DOHH2 (cell line): ENCODE measurements around the gene GSG1L.

Experiments used
- EZH2phosphoT487 ChIP-seq: fragments of 200-600 bp; sonication (generic); IDR thresholded peaks from 2 replicates; pipeline ENCODE4 v1.6.1; 2017; ENCODE audit warnings: borderline replicate concordance, mild to moderate bottlenecking, antibody characterized with exemption, low read length, moderate library complexity, mixed read lengths
- TF ChIP-seq, protein P1 (sequence below): fragments of 200-600 bp; sonication (generic); IDR thresholded peaks from one replicate; pipeline ENCODE4 v1.5.1; 2014; ENCODE audit warnings: antibody characterized with exemption, mild to moderate bottlenecking, low read depth, low read length; ENCODE audit not compliant: poor library complexity, severe bottlenecking

DNA sequence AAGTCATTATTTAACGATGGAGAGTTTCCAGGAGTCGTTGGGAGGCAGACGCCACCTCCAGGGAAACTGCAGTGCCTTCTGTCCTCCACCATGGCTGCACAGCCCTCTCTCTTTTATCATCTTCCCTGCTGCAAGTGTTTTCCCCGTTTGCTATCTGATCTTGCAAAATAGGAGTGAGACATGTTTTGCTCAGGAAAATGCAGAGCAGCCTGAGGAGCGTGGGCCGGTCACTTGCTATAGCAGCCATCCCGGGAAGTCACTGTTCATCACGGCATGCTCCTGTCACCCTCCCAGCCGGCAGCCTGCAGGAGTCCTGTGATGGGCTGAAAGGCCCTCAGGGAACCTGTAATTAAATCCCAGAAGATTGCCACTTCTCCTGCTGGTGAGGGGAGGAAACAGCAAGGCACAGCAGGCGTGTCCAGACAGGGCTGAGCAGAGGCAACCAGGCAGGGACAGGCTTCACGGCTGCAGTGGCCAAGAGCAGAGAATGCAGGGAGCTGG, 143.1 kb downstream of the GSG1L start:
- TF ChIP-seq, protein P1, sequence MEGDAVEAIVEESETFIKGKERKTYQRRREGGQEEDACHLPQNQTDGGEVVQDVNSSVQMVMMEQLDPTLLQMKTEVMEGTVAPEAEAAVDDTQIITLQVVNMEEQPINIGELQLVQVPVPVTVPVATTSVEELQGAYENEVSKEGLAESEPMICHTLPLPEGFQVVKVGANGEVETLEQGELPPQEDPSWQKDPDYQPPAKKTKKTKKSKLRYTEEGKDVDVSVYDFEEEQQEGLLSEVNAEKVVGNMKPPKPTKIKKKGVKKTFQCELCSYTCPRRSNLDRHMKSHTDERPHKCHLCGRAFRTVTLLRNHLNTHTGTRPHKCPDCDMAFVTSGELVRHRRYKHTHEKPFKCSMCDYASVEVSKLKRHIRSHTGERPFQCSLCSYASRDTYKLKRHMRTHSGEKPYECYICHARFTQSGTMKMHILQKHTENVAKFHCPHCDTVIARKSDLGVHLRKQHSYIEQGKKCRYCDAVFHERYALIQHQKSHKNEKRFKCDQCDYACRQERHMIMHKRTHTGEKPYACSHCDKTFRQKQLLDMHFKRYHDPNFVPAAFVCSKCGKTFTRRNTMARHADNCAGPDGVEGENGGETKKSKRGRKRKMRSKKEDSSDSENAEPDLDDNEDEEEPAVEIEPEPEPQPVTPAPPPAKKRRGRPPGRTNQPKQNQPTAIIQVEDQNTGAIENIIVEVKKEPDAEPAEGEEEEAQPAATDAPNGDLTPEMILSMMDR, result no peak
- TF ChIP-seq EZH2phosphoT487, result no peak
